B cell (primary cell): ENCODE results near the gene EPHB1.

ENCODE experiments used
- EZH2 ChIP-seq: IDR thresholded peaks from 2 replicates; pipeline ENCODE4 v1.6.1; 2012; ENCODE audit warnings: borderline replicate concordance, low read depth, mild to moderate bottlenecking, moderate library complexity, low read length; ENCODE audit not compliant: insufficient read depth, poor library complexity, severe bottlenecking
- TF ChIP-seq, protein P1 (sequence below): fragments of 200-600 bp; IDR thresholded peaks from one replicate; pipeline ENCODE4 v1.8.0; 2022; ENCODE audit warnings: antibody characterized with exemption, mild to moderate bottlenecking

DNA sequence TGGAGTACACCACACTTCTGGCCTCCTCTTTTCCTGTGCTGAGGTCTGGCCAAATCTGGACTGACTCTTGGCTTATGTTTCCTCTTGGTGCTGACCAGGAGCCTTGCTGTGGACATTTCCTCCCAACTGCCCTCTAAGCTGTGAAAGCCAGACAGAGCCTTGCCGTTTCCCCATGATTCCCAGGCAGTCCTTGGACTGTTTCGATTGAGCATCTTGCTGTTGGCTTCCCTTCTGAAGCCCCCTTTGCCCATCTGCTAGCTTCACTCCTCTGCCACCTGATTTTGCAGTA, 110.5 kb downstream of the EPHB1 start:
- TF ChIP-seq, protein P1, sequence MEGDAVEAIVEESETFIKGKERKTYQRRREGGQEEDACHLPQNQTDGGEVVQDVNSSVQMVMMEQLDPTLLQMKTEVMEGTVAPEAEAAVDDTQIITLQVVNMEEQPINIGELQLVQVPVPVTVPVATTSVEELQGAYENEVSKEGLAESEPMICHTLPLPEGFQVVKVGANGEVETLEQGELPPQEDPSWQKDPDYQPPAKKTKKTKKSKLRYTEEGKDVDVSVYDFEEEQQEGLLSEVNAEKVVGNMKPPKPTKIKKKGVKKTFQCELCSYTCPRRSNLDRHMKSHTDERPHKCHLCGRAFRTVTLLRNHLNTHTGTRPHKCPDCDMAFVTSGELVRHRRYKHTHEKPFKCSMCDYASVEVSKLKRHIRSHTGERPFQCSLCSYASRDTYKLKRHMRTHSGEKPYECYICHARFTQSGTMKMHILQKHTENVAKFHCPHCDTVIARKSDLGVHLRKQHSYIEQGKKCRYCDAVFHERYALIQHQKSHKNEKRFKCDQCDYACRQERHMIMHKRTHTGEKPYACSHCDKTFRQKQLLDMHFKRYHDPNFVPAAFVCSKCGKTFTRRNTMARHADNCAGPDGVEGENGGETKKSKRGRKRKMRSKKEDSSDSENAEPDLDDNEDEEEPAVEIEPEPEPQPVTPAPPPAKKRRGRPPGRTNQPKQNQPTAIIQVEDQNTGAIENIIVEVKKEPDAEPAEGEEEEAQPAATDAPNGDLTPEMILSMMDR, result no peak
- no peak for TF ChIP-seq EZH2
